RWPE2 (cell line): Measurements from ENCODE around the gene NOTUM.

Experiments
- ATAC-seq: fragments of 200-7000 bp; cut with Tn5 transposase; 3 replicates; pipeline ENCODE4 v1.9.1; 2021; ENCODE audit warnings: low read depth
- DNase-seq: peaks from one replicate; pipeline ENCODE4 v3.0.0-alpha.2; 2020; ENCODE audit warnings: low spot score
- H3K27ac ChIP-seq: fragments of 450-650 bp; 2 replicates; pipeline ENCODE4 v1.5.1; 2017; ENCODE audit warnings: mild to moderate bottlenecking; ENCODE audit not compliant: poor library complexity, severe bottlenecking
- H3K27me3 ChIP-seq: fragments of 250-450 bp; sonication (Bioruptor Pico); 2 replicates; pipeline ENCODE4 v1.5.1; 2021; ENCODE audit warnings: mild to moderate bottlenecking, moderate library complexity; ENCODE audit not compliant: insufficient read depth, poor library complexity, severe bottlenecking
- H3K36me3 ChIP-seq: fragments of 250-450 bp; sonication (Bioruptor Pico); 2 replicates; pipeline ENCODE4 v1.5.1; 2020; ENCODE audit warnings: low read depth, mild to moderate bottlenecking, moderate library complexity
- H3K4me1 ChIP-seq: fragments of 250-450 bp; sonication (Bioruptor Pico); 2 replicates; pipeline ENCODE4 v1.5.1; 2021; ENCODE audit warnings: mild to moderate bottlenecking, moderate library complexity; ENCODE audit not compliant: insufficient read depth, poor library complexity, severe bottlenecking
- H3K4me3 ChIP-seq: fragments of 250-450 bp; sonication (Bioruptor Pico); 2 replicates; pipeline ENCODE4 v1.5.1; 2021; ENCODE audit warnings: mild to moderate bottlenecking, moderate library complexity; ENCODE audit not compliant: severe bottlenecking
- H3K9me3 ChIP-seq: fragments of 250-450 bp; sonication (Bioruptor Pico); 2 replicates; pipeline ENCODE4 v1.5.1; 2021; ENCODE audit warnings: mild to moderate bottlenecking, moderate library complexity; ENCODE audit not compliant: severe bottlenecking
- CTCF ChIP-seq: fragments of 450-650 bp; IDR thresholded peaks from one replicate; pipeline ENCODE4 v1.5.1; 2017; ENCODE audit warnings: mild to moderate bottlenecking, moderate library complexity; ENCODE audit not compliant: poor library complexity, severe bottlenecking

Gene NOTUM

GRCh38 chr17:81944858-81945257 is 16.1 kb downstream of the NOTUM start:
- H3K36me3 ChIP-seq = no peaks in the 10 kb centered on the region
- no peak overlapping the region for H3K4me3 ChIP-seq
- H3K27ac ChIP-seq = no peak overlapping the region
- DNase-seq = no peak
- no peak for TF ChIP-seq CTCF
- no peaks in the 10 kb centered on the region for H3K27me3 ChIP-seq
- no peaks in the 10 kb centered on the region for H3K9me3 ChIP-seq
- ATAC-seq = no peak
- no peaks in the 10 kb centered on the region for H3K4me1 ChIP-seq

- Histone ChIP-seq H3K9me3 (no peaks in the 10 kb centered on the region), H3K27ac (no peak overlapping the region), H3K36me3 (no peaks in the 10 kb centered on the region), H3K4me1 (no peaks in the 10 kb centered on the region), H3K27me3 (no peaks in the 10 kb centered on the region), H3K4me3 (no peak overlapping the region)
- DNase-seq (no peak), ATAC-seq (no peak)
- TF ChIP-seq CTCF = no peak
These were observed 18.8 kb downstream of the NOTUM start for GRCh38 chr17:81942167-81942553.

- Histone ChIP-seq H3K4me3 (no peak overlapping the region), H3K36me3 (no peaks in the 10 kb centered on the region), H3K27ac (no peak overlapping the region), H3K4me1 (no peaks in the 10 kb centered on the region), H3K9me3 (no peaks in the 10 kb centered on the region), H3K27me3 (no peaks in the 10 kb centered on the region)
- DNase-seq (peak; percentile 69), ATAC-seq (no peak)
- no peak for TF ChIP-seq CTCF
These were observed 19.4 kb downstream of the NOTUM start for GRCh38 chr17:81941484-81942166.

GRCh38 chr17:81940538-81941483 is 20.2 kb downstream of the NOTUM start:
- DNase-seq (peak; percentile 70), ATAC-seq (no peak)
- no peak for TF ChIP-seq CTCF
- Histone ChIP-seq H3K36me3 (peaks cover 1% of the 10 kb centered on the region), H3K27me3 (no peaks in the 10 kb centered on the region), H3K4me3 (no peak overlapping the region), H3K9me3 (no peaks in the 10 kb centered on the region), H3K4me1 (no peaks in the 10 kb centered on the region), H3K27ac (no peak overlapping the region)
